NB4 (cell line): ENCODE measurements around the gene NTSR1.

Experiments used
- CTCF ChIP-seq: IDR thresholded peaks from one replicate; pipeline ENCODE4 v1.5.1; 2012; ENCODE audit warnings: low read depth, low read length
- POLR2A ChIP-seq: IDR thresholded peaks from 2 replicates; pipeline ENCODE4 v1.6.1; 2011; ENCODE audit warnings: mild to moderate bottlenecking; ENCODE audit not compliant: insufficient read length; ENCODE audit errors: extremely low read depth

GRCh38 chr20:62776692-62777527 lies 68.3 kb downstream of the NTSR1 start:
- TF ChIP-seq CTCF (no peak), POLR2A (peak; percentile 18)
